ENCODE data around the gene NCKAP5. TPM values are rescaled to one million over a fixed set of nuclear protein-coding genes. Genes with fewer than 3 reads are reported as not detected.

Gene NCKAP5
- total and polyA plus RNA-seq, 2 of the 8 experiments (the other 6 are each of a cell fraction or from before 2014, with no cell fraction given), result 0.27 to 0.86 TPM

DNA sequence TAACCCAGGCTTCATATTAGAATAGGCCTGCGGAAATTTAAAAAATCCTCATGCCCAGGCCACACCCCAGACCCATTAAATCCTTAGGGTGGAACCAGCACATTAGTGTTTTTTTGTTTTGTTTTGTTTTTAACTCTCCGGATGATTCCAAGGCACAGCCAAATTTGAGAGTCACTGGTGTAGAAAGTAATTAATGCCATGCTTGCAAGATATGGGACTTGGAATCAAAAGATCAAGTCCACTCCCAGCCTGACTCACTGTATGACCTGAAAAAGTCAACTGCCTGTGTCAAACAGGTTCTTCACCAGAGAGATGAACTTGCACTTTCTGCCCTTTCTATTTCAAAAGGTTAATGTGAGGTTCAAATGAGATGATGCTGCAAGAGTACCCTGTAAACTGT is 588.0 kb downstream of the NCKAP5 start (continued):
- TF ChIP-seq SP2 (IDR thresholded peaks at IDR 0.05; ENCODE audit: low read length), result no peak
- no peak for TF ChIP-seq YY1 (IDR thresholded peaks at IDR 0.05; ENCODE audit: low read depth, low read length)
